Neural cell (in vitro differentiated cells): ENCODE measurements around the gene KSR2. TPM values are rescaled to one million over a fixed set of nuclear protein-coding genes. Genes with fewer than 3 reads are reported as not detected.

Source experiments
- H2AFZ ChIP-seq: fragments of 200-600, 300-800 bp; sonication (generic), shearing (Covaris generic); 2 replicates; pipeline ENCODE4 v1.6.0; 2014; ENCODE audit warnings: low read depth, mild to moderate bottlenecking, antibody characterized with exemption, low read length, moderate library complexity
- H3F3A ChIP-seq: fragments of 200-600 bp; shearing (Covaris generic); 2 replicates; pipeline ENCODE4 v1.6.1; 2016; ENCODE audit warnings: mild to moderate bottlenecking, moderate library complexity, mixed read lengths, antibody characterized with exemption, low read length; ENCODE audit not compliant: insufficient read depth, poor library complexity, severe bottlenecking
- H3K27ac ChIP-seq: fragments of 200-600, 300-800 bp; sonication (generic), shearing (Covaris generic); 2 replicates; pipeline ENCODE4 v1.5.1; 2014; ENCODE audit warnings: mild to moderate bottlenecking, low read length, moderate library complexity
- H3K27me3 ChIP-seq: fragments of 300-800, 200-600 bp; sonication (generic), shearing (Covaris generic); 2 replicates; pipeline ENCODE4 v1.6.0; 2014; ENCODE audit warnings: mild to moderate bottlenecking, low read depth, low read length, moderate library complexity; ENCODE audit not compliant: insufficient read depth
- H3K36me3 ChIP-seq: fragments of 300-800, 200-600 bp; sonication (generic), shearing (Covaris generic); 2 replicates; pipeline ENCODE4 v1.5.1; 2014; ENCODE audit warnings: mild to moderate bottlenecking, antibody characterized with exemption, low read length, moderate library complexity; ENCODE audit not compliant: insufficient read depth
- H3K4me2 ChIP-seq: fragments of 300-800, 200-600 bp; sonication (generic), shearing (Covaris generic); 2 replicates; pipeline ENCODE4 v1.6.0; 2014; ENCODE audit warnings: mild to moderate bottlenecking, low read length
- H3K4me3 ChIP-seq: fragments of 300-800, 200-600 bp; sonication (generic), shearing (Covaris generic); 2 replicates; pipeline ENCODE4 v1.5.1; 2014; ENCODE audit warnings: mild to moderate bottlenecking, low read length, moderate library complexity
- H3K79me2 ChIP-seq: fragments of 200-600 bp; shearing (Covaris generic); replicated peaks from 2 replicates; pipeline ENCODE4 v1.6.0; 2014; ENCODE audit warnings: mild to moderate bottlenecking, low read length, moderate library complexity; ENCODE audit not compliant: insufficient read depth
- H3K9ac ChIP-seq: fragments of 300-800, 200-600 bp; sonication (generic), shearing (Covaris generic); 2 replicates; pipeline ENCODE4 v1.6.1; 2016; ENCODE audit warnings: mild to moderate bottlenecking, low read length, mixed read lengths
- H3K9me2 ChIP-seq: fragments of 200-600 bp; shearing (Covaris generic); 2 replicates; pipeline ENCODE4 v1.6.1; 2016; ENCODE audit warnings: mild to moderate bottlenecking, low read length, mixed read lengths; ENCODE audit not compliant: insufficient read depth
- H3K9me3 ChIP-seq: fragments of 200-600, 300-800 bp; sonication (generic), shearing (Covaris generic); 2 replicates; pipeline ENCODE4 v1.6.1; 2016; ENCODE audit warnings: mild to moderate bottlenecking, mixed run types, low read length, moderate library complexity, mixed read lengths
- H4K20me1 ChIP-seq: fragments of 200-600 bp; shearing (Covaris generic); 2 replicates; pipeline ENCODE4 v1.6.1; 2016; ENCODE audit warnings: mild to moderate bottlenecking, mixed run types; ENCODE audit not compliant: insufficient read depth
- CTCF ChIP-seq: fragments of 450-650 bp; IDR thresholded peaks from 2 replicates; pipeline ENCODE4 v1.5.1; 2014; ENCODE audit warnings: antibody characterized with exemption, mild to moderate bottlenecking, moderate library complexity; ENCODE audit not compliant: poor library complexity, severe bottlenecking
- EP300 ChIP-seq: fragments of 450-650 bp; conservative IDR thresholded peaks from 2 replicates; pipeline ENCODE4 v1.6.1; 2014; ENCODE audit warnings: antibody characterized with exemption, mild to moderate bottlenecking, moderate library complexity; ENCODE audit not compliant: poor library complexity, severe bottlenecking
- EZH2 ChIP-seq: fragments of 200-600, 300-800 bp; shearing (Covaris generic), sonication (generic); IDR thresholded peaks from 2 replicates; pipeline ENCODE4 v1.6.1; 2014; ENCODE audit warnings: antibody characterized with exemption, low read length, borderline replicate concordance, mild to moderate bottlenecking; ENCODE audit not compliant: insufficient read depth, poor library complexity, severe bottlenecking
- MXI1 ChIP-seq: fragments of 450-650 bp; conservative IDR thresholded peaks from 2 replicates; pipeline ENCODE4 v1.6.1; 2014; ENCODE audit warnings: antibody characterized with exemption, mild to moderate bottlenecking; ENCODE audit not compliant: poor library complexity, severe bottlenecking
- POLR2AphosphoS5 ChIP-seq: IDR thresholded peaks from 2 replicates; pipeline ENCODE4 v1.6.1; 2012
- RAD21 ChIP-seq: fragments of 450-650 bp; conservative IDR thresholded peaks from 2 replicates; pipeline ENCODE4 v1.6.1; 2014; ENCODE audit warnings: antibody characterized with exemption, mild to moderate bottlenecking, moderate library complexity
- REST ChIP-seq: IDR thresholded peaks from 2 replicates; pipeline ENCODE4 v1.6.1; 2012; ENCODE audit warnings: borderline replicate concordance
- SMC3 ChIP-seq: fragments of 450-650 bp; conservative IDR thresholded peaks from 2 replicates; pipeline ENCODE4 v1.6.1; 2014; ENCODE audit warnings: antibody characterized with exemption, mild to moderate bottlenecking, moderate library complexity; ENCODE audit not compliant: poor library complexity
- TAF1 ChIP-seq: IDR thresholded peaks from 2 replicates; pipeline ENCODE4 v1.6.1; 2012; ENCODE audit warnings: low read depth
- polyA plus RNA-seq: library from polyadenylated mRNA; depleted of rRNA; stranded (reverse); fragments of >200 nt; gene quantifications from 2 replicates; pipeline ENCODE4 v1.2.3, GENCODE V29; 2014

The KSR2 gene
- polyA plus RNA-seq, 1 donor from 2014 or later = 3.0 TPM

DNA sequence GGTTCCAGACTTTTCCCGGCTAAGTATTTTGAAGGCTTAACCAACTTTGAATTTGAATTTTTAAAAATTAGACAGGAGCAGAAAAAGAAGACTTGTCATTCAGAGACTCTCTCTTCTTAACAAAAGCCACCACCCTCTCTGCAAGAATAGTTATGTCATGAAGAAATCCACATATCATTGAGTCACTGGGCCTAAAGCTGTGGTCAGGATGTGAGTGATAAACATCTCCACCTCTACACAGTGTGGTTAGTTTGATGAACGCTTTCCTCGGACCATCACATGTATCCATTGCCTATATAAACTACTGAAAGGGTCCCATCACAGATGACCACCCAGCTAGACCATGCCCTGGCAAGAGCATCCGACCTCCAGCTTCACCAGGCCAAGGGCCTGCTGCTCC is 226.1 kb downstream of the KSR2 start:
- no peaks in the 10 kb centered on the region for H3K9me2 ChIP-seq
- no peaks in the 10 kb centered on the region for H3K36me3 ChIP-seq
- H2AFZ ChIP-seq = no peak overlapping the region
- H3F3A ChIP-seq = no peaks in the 10 kb centered on the region
- TF ChIP-seq TAF1 = no peak
- TF ChIP-seq REST = no peak
- H3K9me3 ChIP-seq = no peaks in the 10 kb centered on the region
- H3K4me3 ChIP-seq = no peak overlapping the region
- no peaks in the 10 kb centered on the region for H4K20me1 ChIP-seq
- H3K9ac ChIP-seq = no peak overlapping the region
- no peak overlapping the region for H3K27ac ChIP-seq
- H3K4me2 ChIP-seq = no peak overlapping the region
- no peaks in the 10 kb centered on the region for H3K79me2 ChIP-seq
- H3K27me3 ChIP-seq = no peaks in the 10 kb centered on the region

DNA sequence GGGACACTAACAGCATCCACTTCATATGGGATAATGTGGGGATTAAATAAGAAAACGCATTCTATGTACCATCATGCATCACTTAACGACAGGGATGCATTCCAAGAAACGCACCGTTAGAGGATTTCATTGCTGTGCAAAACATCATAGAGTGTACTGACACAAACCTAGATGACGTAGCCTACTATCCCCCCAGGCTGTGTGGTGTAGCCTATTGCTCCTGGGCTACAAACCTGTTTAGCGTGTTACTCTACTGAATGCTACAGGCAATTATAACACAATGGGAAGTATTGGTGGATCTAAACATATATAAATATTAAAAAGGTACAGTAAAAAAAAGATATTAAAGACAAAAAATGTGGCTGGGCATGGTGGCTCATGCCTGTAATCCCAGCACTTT is 230.6 kb downstream of the KSR2 start:
- no peaks in the 10 kb centered on the region for H3K27me3 ChIP-seq
- no peak overlapping the region for H3K4me2 ChIP-seq
- no peak overlapping the region for H3K27ac ChIP-seq
- H4K20me1 ChIP-seq = no peaks in the 10 kb centered on the region
- no peaks in the 10 kb centered on the region for H3K9me3 ChIP-seq
- H2AFZ ChIP-seq = no peak overlapping the region
- no peak for TF ChIP-seq CTCF
- TF ChIP-seq REST = no peak
- no peak for TF ChIP-seq EZH2
- TF ChIP-seq SMC3 = no peak
- TF ChIP-seq MXI1 = no peak
- TF ChIP-seq POLR2AphosphoS5 = no peak
- TF ChIP-seq RAD21 = no peak
- no peak for TF ChIP-seq TAF1
- TF ChIP-seq EP300 = no peak
- H3K36me3 ChIP-seq = no peaks in the 10 kb centered on the region
- no peaks in the 10 kb centered on the region for H3F3A ChIP-seq
- H3K9me2 ChIP-seq = no peaks in the 10 kb centered on the region
- no peak overlapping the region for H3K9ac ChIP-seq
- H3K4me3 ChIP-seq = no peak overlapping the region
- no peaks in the 10 kb centered on the region for H3K79me2 ChIP-seq
